ENCODE data around the gene FNBP1. TPM values are rescaled to one million over a fixed set of nuclear protein-coding genes. Genes with fewer than 3 reads are reported as not detected.

FNBP1 gene
- total RNA-seq, 1 donor from 2014 or later, result 157 TPM

- intact Hi-C loops (cut with micrococcal nuclease), result loop anchor here (1.0 to 5.0 kb wide), 10 partner anchors 15 to 472 kb away; partner anchors contain the start of genes C9orf78, GPR107, NTMT1 and TOR1A
These were observed 158.6 kb downstream of the FNBP1 start for GRCh38 chr9:129884220-129885017.

- intact Hi-C loops (cut with micrococcal nuclease), result no loop called here
These were observed 161.3 kb downstream of the FNBP1 start for GRCh38 chr9:129881547-129882324.

GRCh38 chr9:129880654-129881546, 162.1 kb downstream of the FNBP1 start:
- intact Hi-C loops (cut with micrococcal nuclease), result no loop called here

- intact Hi-C loops (cut with micrococcal nuclease), result no loop called here
These were observed 162.9 kb downstream of the FNBP1 start for GRCh38 chr9:129879991-129880653.

- intact Hi-C loops (cut with micrococcal nuclease), result no loop called here
These were observed 163.8 kb downstream of the FNBP1 start for GRCh38 chr9:129879103-129879699.

GRCh38 chr9:129878291-129878690, 164.7 kb downstream of the FNBP1 start:
- intact Hi-C loops (cut with micrococcal nuclease), result no loop called here

- intact Hi-C loops (cut with micrococcal nuclease), result no loop called here
These were observed 166.2 kb downstream of the FNBP1 start for GRCh38 chr9:129876815-129877214.

- intact Hi-C loops (cut with micrococcal nuclease), result no loop called here
These were observed 167.1 kb downstream of the FNBP1 start for GRCh38 chr9:129875687-129876395.

- intact Hi-C loops (cut with micrococcal nuclease), result no loop called here
These were observed 167.8 kb downstream of the FNBP1 start for GRCh38 chr9:129875181-129875611.

- intact Hi-C loops (cut with micrococcal nuclease), result no loop called here
These were observed 168.5 kb downstream of the FNBP1 start for GRCh38 chr9:129874261-129875101.

GRCh38 chr9:129873563-129874190, 169.3 kb downstream of the FNBP1 start:
- intact Hi-C loops (cut with micrococcal nuclease), result no loop called here

GRCh38 chr9:129871046-129871445, 171.9 kb downstream of the FNBP1 start:
- intact Hi-C loops (cut with micrococcal nuclease), result no loop called here

- intact Hi-C loops (cut with micrococcal nuclease), result loop anchor here (1.0 to 5.0 kb wide), 4 partner anchors 14 to 68 kb away; partner anchors contain the start of genes C9orf78, TOR1A, TOR1B and USP20
These were observed 173.1 kb downstream of the FNBP1 start for GRCh38 chr9:129869585-129870501.

- intact Hi-C loops (cut with micrococcal nuclease), result loop anchor here (1.0 to 5.0 kb wide), 4 partner anchors 15 to 67 kb away; partner anchors contain the start of genes C9orf78, TOR1A, TOR1B and USP20
These were observed 174.0 kb downstream of the FNBP1 start for GRCh38 chr9:129868872-129869486.

GRCh38 chr9:129868023-129868871, 174.7 kb downstream of the FNBP1 start:
- intact Hi-C loops (cut with micrococcal nuclease), result loop anchor here (5.0 kb wide), 1 partner anchor 66 kb away; the partner anchor contains the start of gene TOR1B
